DMS153 (cell line): Measurements from ENCODE around the gene MTUS2.

ENCODE experiments used
- DNase-seq: peaks from one replicate; lab custom pipeline; 2025; lab: John Stamatoyannopoulos, UW

The MTUS2 gene

DNA sequence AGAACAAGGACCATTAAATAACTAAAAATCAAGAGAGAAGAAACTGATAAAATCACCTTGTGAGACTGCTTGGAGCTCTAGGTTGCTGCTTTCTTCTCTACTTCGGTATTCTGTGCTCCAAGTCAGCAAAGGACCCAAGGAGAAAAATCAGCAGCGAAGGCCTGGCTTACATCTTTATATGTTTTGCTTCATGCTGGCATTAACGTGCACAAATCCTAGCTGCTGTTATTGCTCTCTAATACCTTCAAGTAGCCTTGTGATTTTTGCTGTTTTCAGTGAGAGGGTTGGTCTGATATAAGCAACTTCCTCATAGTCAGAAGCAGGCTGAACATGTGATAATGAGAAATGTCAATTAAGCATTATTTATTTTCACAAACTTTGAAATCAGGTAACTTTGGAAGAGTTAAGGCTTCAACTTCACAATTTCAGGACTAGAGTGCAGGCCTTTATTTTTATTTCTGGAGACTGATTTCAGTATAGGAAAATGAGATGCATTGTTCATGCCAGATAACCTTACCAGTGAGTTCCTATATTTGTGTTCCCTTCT lies 410.2 kb downstream of the MTUS2 start:
- no peak for DNase-seq

DNA sequence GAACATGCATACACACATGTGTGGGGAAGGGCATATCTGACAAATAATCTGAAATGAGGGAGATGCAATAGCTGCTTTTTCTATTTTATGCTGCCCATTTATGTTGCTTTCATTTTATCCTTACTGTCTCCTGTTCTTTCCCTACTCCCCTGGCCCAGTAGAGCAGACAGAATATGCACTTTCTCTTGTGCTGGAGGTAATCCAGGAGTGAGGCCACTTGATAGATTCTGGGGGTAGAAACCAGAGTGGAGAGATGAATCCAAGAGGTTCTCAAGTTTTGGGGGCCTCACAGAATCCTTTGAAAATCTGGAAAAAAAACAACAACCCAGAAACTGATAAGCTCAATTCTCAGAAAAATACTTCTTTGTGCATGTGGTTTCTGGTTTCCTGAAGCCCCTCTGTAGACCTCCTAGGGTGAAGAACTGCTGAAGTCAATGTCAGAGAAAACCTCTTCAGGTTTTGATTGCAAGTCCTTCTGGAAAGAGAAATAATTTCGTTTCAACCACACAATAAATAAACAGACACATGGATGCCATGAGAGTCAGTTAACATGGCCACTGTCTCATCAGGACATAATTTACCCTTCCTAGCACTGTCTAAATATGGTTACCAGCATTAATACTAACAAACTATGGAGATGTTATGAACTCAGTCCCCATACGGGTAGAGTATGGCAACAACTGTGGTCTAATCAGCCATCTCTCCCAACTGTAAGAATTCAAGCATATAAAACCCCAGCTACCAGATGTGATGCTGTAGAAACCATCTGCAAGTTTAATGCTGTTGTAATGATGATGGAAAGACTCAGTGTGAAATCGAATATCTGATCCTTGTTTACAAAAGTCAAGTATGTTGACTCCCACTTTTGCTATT lies 419.8 kb downstream of the MTUS2 start:
- no peak for DNase-seq

DNA sequence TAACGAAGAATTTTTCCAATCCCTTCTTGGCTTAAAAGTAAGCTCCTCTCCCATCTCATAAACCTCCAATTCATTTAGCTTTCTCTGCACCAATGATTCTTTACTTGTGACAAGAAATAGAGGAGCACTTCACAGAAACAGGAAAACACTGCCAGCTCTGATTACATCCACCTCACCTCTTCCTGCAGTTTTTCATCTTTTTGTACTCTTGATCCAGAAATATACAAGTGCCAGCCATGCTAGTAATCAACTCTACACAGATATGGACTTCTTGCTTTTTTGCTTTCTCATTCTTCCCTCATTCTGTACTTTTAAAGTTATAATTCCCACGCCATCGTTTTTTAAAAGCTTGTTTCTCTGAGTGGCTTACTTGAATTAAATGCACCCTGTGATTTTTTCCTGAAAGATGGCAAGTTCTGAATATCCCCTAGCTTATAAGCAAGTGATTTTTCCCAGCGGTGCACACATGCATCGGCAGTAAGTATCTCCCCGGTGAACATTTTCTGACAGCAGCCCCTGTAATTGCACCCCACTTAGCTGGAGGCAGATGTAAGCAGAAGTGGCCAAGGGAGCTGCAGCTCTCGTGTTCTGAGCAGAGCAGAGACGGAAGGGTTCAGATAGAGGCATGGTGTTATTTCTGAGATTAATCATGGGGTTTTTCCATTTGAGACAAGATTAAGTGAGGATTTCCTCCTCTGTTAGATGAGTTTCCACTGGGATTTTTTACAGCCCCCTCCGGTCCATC lies 434.7 kb downstream of the MTUS2 start:
- DNase-seq = no peak

GRCh38 chr13:29255567-29255966 lies 435.4 kb downstream of the MTUS2 start:
- DNase-seq = no peak

GRCh38 chr13:29260684-29261083 lies 440.5 kb downstream of the MTUS2 start:
- no peak for DNase-seq

GRCh38 chr13:29266261-29266660 lies 446.1 kb downstream of the MTUS2 start:
- DNase-seq = no peak

DNA sequence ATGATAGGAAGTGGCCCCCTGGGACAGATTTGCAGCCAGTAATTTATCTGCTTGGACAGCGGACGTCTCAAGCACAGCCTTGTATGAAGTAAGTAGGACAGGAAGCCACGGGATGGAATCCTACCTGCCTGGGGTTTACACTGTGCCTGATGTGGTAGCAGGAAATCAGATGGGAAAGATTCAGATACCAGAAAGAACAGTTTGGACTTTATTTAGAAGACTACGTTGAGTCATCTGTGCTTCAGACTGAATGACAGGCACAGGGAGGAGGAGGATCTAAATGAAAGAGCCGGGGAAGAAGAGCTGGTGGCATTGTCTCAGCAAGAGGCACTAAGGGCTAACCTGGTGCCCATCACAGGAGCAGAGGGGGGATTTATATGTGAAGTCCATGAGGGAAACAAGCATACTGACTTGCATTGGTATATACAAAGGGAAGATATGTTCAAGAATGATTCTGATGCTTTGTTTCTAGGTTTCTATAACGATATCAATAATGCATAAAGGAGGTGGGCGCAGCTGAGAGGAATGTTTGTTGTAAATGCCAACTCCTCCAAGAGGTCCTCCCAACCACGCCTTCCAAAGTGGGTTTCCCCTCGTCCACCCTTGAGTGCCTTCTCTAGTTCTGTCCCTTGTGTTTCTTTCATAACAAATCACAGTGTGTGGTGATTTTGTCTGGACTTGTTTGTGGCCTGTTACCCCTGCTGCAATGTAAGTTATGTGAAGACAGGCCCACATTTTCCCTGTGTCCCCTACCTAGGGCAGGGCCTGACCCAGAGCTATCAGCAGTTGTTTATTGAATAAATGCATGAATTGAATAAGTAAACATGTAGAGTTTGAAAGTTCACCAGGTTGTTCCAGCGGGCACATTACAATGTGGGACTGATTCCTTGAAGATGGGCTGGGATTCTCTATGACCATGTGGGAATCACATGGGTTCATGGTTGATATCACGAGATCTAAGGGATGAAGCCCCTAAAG lies 446.9 kb downstream of the MTUS2 start:
- DNase-seq = no peak

DNA sequence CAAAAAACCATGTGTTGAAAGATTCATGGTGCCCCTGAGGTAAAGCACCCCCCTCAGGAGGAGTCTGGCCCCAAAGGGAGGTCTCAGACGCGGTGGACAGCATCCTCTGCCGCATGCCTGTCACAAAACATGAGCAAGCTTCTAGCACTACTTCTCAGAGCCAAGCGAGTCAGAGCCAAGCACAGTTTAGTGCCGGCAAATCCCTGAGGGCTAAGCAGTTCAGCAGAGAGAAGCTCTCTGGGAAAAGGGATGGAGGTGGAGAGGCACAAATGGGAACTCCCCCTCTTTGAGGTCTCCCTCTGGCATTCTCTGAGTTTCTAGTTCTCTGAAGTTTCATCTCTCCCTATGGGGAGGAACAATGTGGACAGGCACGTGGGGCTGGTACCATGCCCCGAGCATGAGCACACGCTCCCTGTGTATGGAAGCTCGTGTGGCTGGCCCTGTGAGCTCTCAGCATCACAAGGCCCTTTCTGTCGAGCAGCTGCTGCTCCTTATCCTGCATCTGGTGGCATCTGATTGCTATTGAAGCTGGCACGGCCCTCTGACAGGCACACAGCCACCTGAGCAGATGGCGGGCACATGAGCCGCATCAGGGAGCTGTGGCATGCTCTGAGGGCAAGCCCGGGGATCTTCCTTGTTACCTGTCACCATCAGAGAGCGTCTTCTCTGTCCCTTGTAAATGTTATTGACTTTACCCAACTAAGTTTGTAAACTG lies 450.3 kb downstream of the MTUS2 start:
- no peak for DNase-seq

DNA sequence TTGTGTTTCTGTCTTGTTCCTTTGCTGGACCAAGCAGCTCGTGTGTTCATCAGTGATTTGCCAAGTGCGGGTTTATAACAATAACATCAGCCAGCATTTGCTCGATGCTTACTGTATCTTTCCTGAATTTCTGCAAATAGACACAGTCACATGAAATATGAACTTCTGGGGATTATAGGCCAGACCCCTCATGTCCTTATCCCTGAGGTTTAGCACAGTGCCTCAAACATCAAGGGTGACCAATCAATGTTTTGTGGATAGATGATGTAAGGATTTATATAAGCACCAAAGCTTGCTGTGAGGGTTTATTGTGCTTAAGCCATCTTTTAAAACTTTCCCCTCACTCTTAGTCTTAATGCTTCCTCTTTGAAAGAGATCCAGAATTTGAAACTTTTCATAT lies 451.5 kb downstream of the MTUS2 start:
- DNase-seq = no peak

GRCh38 chr13:29279356-29280254 lies 459.5 kb downstream of the MTUS2 start:
- DNase-seq = no peak

DNA sequence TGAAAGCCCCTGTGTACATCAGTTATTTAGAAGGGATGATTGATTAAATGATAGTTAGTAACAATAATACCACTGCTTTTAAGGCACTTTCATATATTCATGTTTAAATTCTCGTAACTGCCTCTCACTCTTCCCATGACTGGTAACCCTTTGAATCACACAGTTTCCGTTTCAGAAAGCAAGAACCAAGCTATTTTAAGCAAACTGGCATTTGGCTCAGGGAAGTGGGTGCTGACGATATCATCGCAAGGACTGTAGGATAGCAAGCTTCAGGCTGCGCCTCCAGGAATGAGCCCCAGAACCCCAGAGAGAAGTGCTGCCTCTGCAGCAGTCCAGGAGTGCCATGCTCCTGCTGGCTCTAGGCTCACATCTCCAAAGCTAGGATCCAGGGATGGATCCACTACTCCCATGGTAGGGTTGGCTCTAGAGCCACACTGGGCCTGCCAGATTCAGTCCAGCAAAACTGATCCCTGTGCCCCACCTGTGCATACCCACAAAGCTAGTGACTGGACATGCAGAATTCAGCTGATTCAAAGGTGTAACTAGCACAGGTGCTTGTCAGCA lies 461.9 kb downstream of the MTUS2 start:
- no peak for DNase-seq

DNA sequence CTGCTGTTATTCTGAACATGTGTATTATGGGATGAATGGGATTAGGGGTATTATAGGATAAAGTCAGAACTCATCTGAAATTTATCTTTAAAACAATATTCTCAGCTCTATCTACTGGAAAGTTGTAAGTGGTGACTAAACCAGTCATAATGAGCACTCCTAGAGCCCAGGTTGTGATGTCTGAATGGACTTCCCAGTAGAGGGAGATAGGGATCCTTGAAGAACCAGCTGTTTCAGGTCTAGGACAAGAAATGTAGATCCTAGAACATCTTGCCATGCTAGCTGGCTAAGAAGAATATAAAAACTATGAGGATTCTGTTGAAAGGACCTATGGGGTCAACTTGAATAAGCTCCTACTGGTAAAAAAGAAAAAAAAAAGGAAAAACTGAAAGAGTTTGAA lies 464.6 kb downstream of the MTUS2 start:
- DNase-seq = no peak

GRCh38 chr13:29287237-29287636 lies 467.1 kb downstream of the MTUS2 start:
- no peak for DNase-seq

- no peak for DNase-seq
These were observed 471.9 kb downstream of the MTUS2 start for GRCh38 chr13:29292045-29292444.

DNA sequence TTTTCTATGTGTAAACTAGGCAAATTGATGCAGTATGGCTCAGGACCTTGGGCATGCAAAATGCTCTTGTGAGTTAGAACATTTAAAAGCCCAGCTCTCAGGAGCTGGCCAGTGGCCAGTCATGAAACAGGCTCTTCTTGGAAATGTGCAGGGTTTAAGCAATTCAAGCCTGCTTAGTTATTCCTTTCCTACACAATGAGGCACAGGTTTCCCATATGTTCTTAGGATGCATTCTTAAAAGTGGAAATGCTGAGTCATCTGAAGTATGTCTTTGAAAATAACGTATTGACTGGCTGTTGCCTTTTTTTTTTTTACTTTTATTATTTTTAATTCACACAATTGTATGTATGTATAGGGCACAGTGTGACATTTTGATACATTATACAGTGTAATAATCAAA lies 474.7 kb downstream of the MTUS2 start:
- DNase-seq = no peak

- no peak for DNase-seq
These were observed 480.9 kb downstream of the MTUS2 start for GRCh38 chr13:29301027-29301426.

GRCh38 chr13:29304148-29304547 lies 484.0 kb downstream of the MTUS2 start:
- DNase-seq = no peak

DNA sequence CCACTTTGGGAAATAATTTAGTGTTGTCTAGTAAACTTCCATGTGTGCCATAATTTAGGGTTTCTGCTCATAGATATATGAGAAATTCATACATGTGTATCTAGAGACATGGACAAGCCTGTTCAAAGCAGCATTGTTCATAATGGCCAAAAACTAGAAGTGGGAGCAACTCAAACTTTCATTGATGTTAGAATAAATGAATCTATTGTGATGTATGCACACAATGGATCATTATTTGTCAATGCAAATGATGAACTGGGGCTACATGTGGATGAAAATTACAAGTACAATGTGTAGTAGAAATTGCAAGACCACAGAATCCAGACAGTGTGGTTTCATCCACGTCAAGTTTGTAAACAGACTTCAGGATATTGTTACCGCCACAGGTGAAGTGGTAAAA lies 490.7 kb downstream of the MTUS2 start:
- DNase-seq = no peak

DNA sequence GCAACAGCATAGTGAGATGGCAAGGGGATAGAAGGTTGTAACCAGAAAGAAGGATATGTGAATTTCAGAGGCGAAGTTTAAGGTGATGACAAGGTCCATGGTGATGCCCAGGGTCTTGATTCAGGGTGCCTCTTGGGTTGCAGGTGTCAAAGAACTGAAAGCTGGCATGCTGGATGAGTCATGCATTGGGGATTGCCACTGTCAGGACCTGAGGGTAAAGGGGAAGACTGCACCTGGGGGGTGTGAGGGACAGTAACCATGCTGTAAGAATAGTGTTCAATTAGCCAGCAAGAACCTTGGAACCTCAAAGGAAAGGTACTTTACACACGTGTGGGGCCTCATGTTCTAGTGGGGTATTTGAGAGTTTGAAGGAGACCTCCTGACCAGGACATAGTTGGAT lies 495.7 kb downstream of the MTUS2 start:
- no peak for DNase-seq

DNA sequence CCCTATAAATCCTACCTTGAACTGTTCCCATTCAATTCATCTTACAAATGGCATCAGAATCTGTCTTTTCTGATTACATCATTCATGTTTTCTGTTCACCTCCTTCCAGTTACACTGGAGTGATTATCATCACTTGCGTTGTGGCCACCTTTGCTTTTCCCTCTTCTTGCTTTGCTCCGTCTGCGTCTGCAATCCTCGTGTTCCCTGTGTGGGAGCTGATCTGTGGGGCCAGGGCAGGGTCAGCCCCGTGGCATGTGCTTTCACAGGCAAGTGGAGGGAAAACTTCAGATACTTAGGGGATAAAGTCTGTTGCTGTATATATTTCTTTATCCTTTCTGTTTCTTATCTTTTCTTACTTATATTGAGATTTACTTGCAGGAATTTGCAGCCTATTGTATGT lies 497.7 kb downstream of the MTUS2 start:
- DNase-seq = no peak
